Measurements from ENCODE around the gene PRSS23. TPM values are rescaled to one million over a fixed set of nuclear protein-coding genes. Genes with fewer than 3 reads are reported as not detected.

Gene PRSS23
- total RNA-seq, 2 donors from 2014 or later: 90.3 to 253 TPM

- TF ChIP-seq CTCF (IDR thresholded peaks at IDR 0.05): no peak
- no peak overlapping the region for H3K4me3 ChIP-seq
- H3K27ac ChIP-seq: no peak overlapping the region
- DNase-seq (ENCODE audit: low spot score) (no peak), ATAC-seq (ENCODE audit: insufficient number of reproducible peaks, low FRiP score, low read depth) (no peak)
- H3K27me3 ChIP-seq (replicated peaks; ENCODE audit: insufficient read depth): no peaks in the 10 kb centered on the region
- H3K36me3 ChIP-seq: no peaks in the 10 kb centered on the region
- H3K4me1 ChIP-seq (ENCODE audit: control insufficient read depth in 1 of 2, low read depth in 2 of 2): peaks cover 0 to 7% of the 10 kb centered on the region in 2 donors
- H3K9me3 ChIP-seq: no peaks in the 10 kb centered on the region
Observed at GRCh38 chr11:86773513-86774252, 26.7 kb upstream of the PRSS23 start.

GRCh38 chr11:86774417-86774816, 25.9 kb upstream of the PRSS23 start:
- Histone ChIP-seq H3K4me3 (no peak overlapping the region), H3K27ac (no peak overlapping the region)
- DNase-seq (ENCODE audit: low spot score): no peak

GRCh38 chr11:86775361-86775760, 25.0 kb upstream of the PRSS23 start:
- Histone ChIP-seq H3K36me3 (no peaks in the 10 kb centered on the region), H3K27ac (no peak overlapping the region), H3K4me3 (no peak overlapping the region), H3K9me3 (no peaks in the 10 kb centered on the region), H3K27me3 (replicated peaks; ENCODE audit: insufficient read depth) (no peaks in the 10 kb centered on the region), H3K4me1 (ENCODE audit: control insufficient read depth in 1 of 2, low read depth in 2 of 2) (no peaks in the 10 kb centered on the region)
- TF ChIP-seq CTCF (IDR thresholded peaks at IDR 0.05): no peak
- ATAC-seq (ENCODE audit: insufficient number of reproducible peaks, low FRiP score, low read depth) (no peak), DNase-seq (ENCODE audit: low spot score) (no peak)

More at GRCh38 chr11:86774417-86774816, 25.9 kb upstream of the PRSS23 start:
- Histone ChIP-seq H3K4me1 (ENCODE audit: control insufficient read depth in 1 of 2, low read depth in 2 of 2) (no peaks in the 10 kb centered on the region), H3K27me3 (replicated peaks; ENCODE audit: insufficient read depth) (no peaks in the 10 kb centered on the region), H3K9me3 (no peaks in the 10 kb centered on the region), H3K36me3 (no peaks in the 10 kb centered on the region)
- no peak for ATAC-seq (ENCODE audit: insufficient number of reproducible peaks, low FRiP score, low read depth)
- no peak for TF ChIP-seq CTCF (IDR thresholded peaks at IDR 0.05)

GRCh38 chr11:86781546-86781945, 18.8 kb upstream of the PRSS23 start:
- H3K36me3 ChIP-seq: no peaks in the 10 kb centered on the region
- H3K9me3 ChIP-seq: no peaks in the 10 kb centered on the region
- H3K4me3 ChIP-seq: no peak overlapping the region
- H3K27ac ChIP-seq: no peak overlapping the region
- H3K4me1 ChIP-seq (ENCODE audit: control insufficient read depth in 1 of 2, low read depth in 2 of 2): no peaks in the 10 kb centered on the region
- ATAC-seq (ENCODE audit: insufficient number of reproducible peaks, low FRiP score, low read depth) (no peak), DNase-seq (ENCODE audit: low spot score) (no peak)
- TF ChIP-seq CTCF (IDR thresholded peaks at IDR 0.05): no peak
- H3K27me3 ChIP-seq (replicated peaks; ENCODE audit: insufficient read depth): no peaks in the 10 kb centered on the region

GRCh38 chr11:86782742-86783141, 17.6 kb upstream of the PRSS23 start:
- no peak for ATAC-seq (ENCODE audit: insufficient number of reproducible peaks, low FRiP score, low read depth)
- DNase-seq (ENCODE audit: low spot score): no peak
- no peaks in the 10 kb centered on the region for H3K36me3 ChIP-seq
- H3K4me3 ChIP-seq: no peak overlapping the region
- no peaks in the 10 kb centered on the region for H3K4me1 ChIP-seq (ENCODE audit: control insufficient read depth in 1 of 2, low read depth in 2 of 2)
- no peak overlapping the region for H3K27ac ChIP-seq
- H3K9me3 ChIP-seq: no peaks in the 10 kb centered on the region
- no peak for TF ChIP-seq CTCF (IDR thresholded peaks at IDR 0.05)
- no peaks in the 10 kb centered on the region for H3K27me3 ChIP-seq (replicated peaks; ENCODE audit: insufficient read depth)
